Measurements from ENCODE around the gene ACSL6. TPM values are rescaled to one million over a fixed set of nuclear protein-coding genes. Genes with fewer than 3 reads are reported as not detected.

Gene ACSL6
- total RNA-seq, 2 experiments from 2014 or later = 3.3 to 4.7 TPM

GRCh38 chr5:131987251-131987650 lies 24.2 kb downstream of the ACSL6 start:
- CTCF ChIA-PET = interaction anchor here (2.3 kb wide), 1 partner anchor 20 kb away, joined by 5 read pairs; no protein-coding TSS in a partner anchor
- peaks cover 8% of the 10 kb centered on the region for H3K4me1 Mint-ChIP-seq (ENCODE audit: low read depth)
- POLR2A ChIA-PET = interaction anchor here (2.0 kb wide), 1 partner anchor 13 kb away, joined by 4 read pairs; no protein-coding TSS in a partner anchor

GRCh38 chr5:131986161-131986912 lies 25.1 kb downstream of the ACSL6 start:
- Mint-ChIP-seq H3K4me1 (ENCODE audit: low read depth) (peaks cover 8% of the 10 kb centered on the region), H3K27me3 (no peaks in the 10 kb centered on the region), H3K9me3 (no peaks in the 10 kb centered on the region), H3K27ac (no peak overlapping the region), H3K36me3 (ENCODE audit: low read depth) (no peaks in the 10 kb centered on the region), H3K4me3 (no peak overlapping the region)
- no peak for TF ChIP-seq CTCF (IDR thresholded peaks at IDR 0.05)
- ATAC-seq = no peak
- CTCF ChIA-PET = interaction anchor here (2.3 kb wide), 1 partner anchor 21 kb away, joined by 5 read pairs; no protein-coding TSS in a partner anchor
- no peak for DNase-seq
- intact Hi-C loops (cut with micrococcal nuclease) = no loop called here
- POLR2A ChIA-PET = no interaction called here

More at GRCh38 chr5:131987251-131987650, 24.2 kb downstream of the ACSL6 start:
- H3K36me3 Mint-ChIP-seq (ENCODE audit: low read depth) = no peaks in the 10 kb centered on the region
- TF ChIP-seq CTCF (IDR thresholded peaks at IDR 0.05) = no peak
- no peak overlapping the region for H3K27ac Mint-ChIP-seq
- intact Hi-C loops (cut with micrococcal nuclease) = no loop called here
- ATAC-seq (no peak), DNase-seq (no peak)
- H3K4me3 Mint-ChIP-seq = no peak overlapping the region
- H3K9me3 Mint-ChIP-seq = no peaks in the 10 kb centered on the region
- no peaks in the 10 kb centered on the region for H3K27me3 Mint-ChIP-seq

GRCh38 chr5:131984956-131985665 lies 26.3 kb downstream of the ACSL6 start:
- H3K27ac Mint-ChIP-seq = no peak overlapping the region
- DNase-seq (no peak), ATAC-seq (no peak)
- intact Hi-C loops (cut with micrococcal nuclease) = no loop called here
- no peaks in the 10 kb centered on the region for H3K36me3 Mint-ChIP-seq (ENCODE audit: low read depth)
- no peak overlapping the region for H3K4me3 Mint-ChIP-seq
- no peaks in the 10 kb centered on the region for H3K27me3 Mint-ChIP-seq
- POLR2A ChIA-PET = no interaction called here
- TF ChIP-seq CTCF (IDR thresholded peaks at IDR 0.05) = no peak
- CTCF ChIA-PET = no interaction called here
- H3K9me3 Mint-ChIP-seq = no peaks in the 10 kb centered on the region
- H3K4me1 Mint-ChIP-seq (ENCODE audit: low read depth) = peaks cover 8% of the 10 kb centered on the region

- POLR2A ChIA-PET = no interaction called here
- Mint-ChIP-seq H3K4me1 (ENCODE audit: low read depth) (peaks cover 8% of the 10 kb centered on the region), H3K9me3 (no peaks in the 10 kb centered on the region)
These were observed 28.1 kb downstream of the ACSL6 start for GRCh38 chr5:131983244-131983771.

More at GRCh38 chr5:131983244-131983771, 28.1 kb downstream of the ACSL6 start:
- intact Hi-C loops (cut with micrococcal nuclease) = no loop called here
- CTCF ChIA-PET = interaction anchor here (1.3 to 1.6 kb wide), 2 partner anchors 22 to 27 kb away, joined by 4 read pairs; no protein-coding TSS in a partner anchor
- DNase-seq = no peak
- no peak for ATAC-seq
- H3K27me3 Mint-ChIP-seq = no peaks in the 10 kb centered on the region
- no peaks in the 10 kb centered on the region for H3K36me3 Mint-ChIP-seq (ENCODE audit: low read depth)
- TF ChIP-seq CTCF (IDR thresholded peaks at IDR 0.05) = no peak
- H3K27ac Mint-ChIP-seq = no peak overlapping the region
- H3K4me3 Mint-ChIP-seq = no peak overlapping the region

Data from activated CD8-positive, alpha-beta T cell treated with anti-CD3 and anti-CD28 coated beads for 36 hours (primary cell).